IPS-18c (cell line): ENCODE measurements around the gene CTBP2.

Source experiments
- H3K4me3 ChIP-seq: 2 replicates; pipeline ENCODE4 v1.7.0; 2013; ENCODE audit warnings: low read depth, mild to moderate bottlenecking, low read length, moderate library complexity; ENCODE audit not compliant: insufficient read depth
- H3K9me3 ChIP-seq: one replicate; pipeline ENCODE4 v1.6.1; 2013; ENCODE audit warnings: mild to moderate bottlenecking, low read length, moderate library complexity; ENCODE audit not compliant: control insufficient read depth, insufficient read depth

The CTBP2 gene

GRCh38 chr10:124999433-125000365 lies 160.7 kb downstream of the CTBP2 start:
- H3K9me3 ChIP-seq = no peaks in the 10 kb centered on the region
- no peak overlapping the region for H3K4me3 ChIP-seq

GRCh38 chr10:124998624-124999291 lies 161.6 kb downstream of the CTBP2 start:
- Histone ChIP-seq H3K9me3 (no peaks in the 10 kb centered on the region), H3K4me3 (no peak overlapping the region)

- no peaks in the 10 kb centered on the region for H3K9me3 ChIP-seq
- no peak overlapping the region for H3K4me3 ChIP-seq
Observed at GRCh38 chr10:124997771-124998623, 162.4 kb downstream of the CTBP2 start.

GRCh38 chr10:124997306-124997705 lies 163.1 kb downstream of the CTBP2 start:
- no peak overlapping the region for H3K4me3 ChIP-seq
- H3K9me3 ChIP-seq = no peaks in the 10 kb centered on the region

- Histone ChIP-seq H3K9me3 (no peaks in the 10 kb centered on the region), H3K4me3 (no peak overlapping the region)
Observed at GRCh38 chr10:124996854-124997215, 163.5 kb downstream of the CTBP2 start.

GRCh38 chr10:124996127-124996853 lies 164.1 kb downstream of the CTBP2 start:
- no peak overlapping the region for H3K4me3 ChIP-seq

GRCh38 chr10:124995605-124996004 lies 164.8 kb downstream of the CTBP2 start:
- no peak overlapping the region for H3K4me3 ChIP-seq
- H3K9me3 ChIP-seq = no peaks in the 10 kb centered on the region

More at GRCh38 chr10:124996127-124996853, 164.1 kb downstream of the CTBP2 start:
- H3K9me3 ChIP-seq = no peaks in the 10 kb centered on the region

GRCh38 chr10:124994573-124995473 lies 165.5 kb downstream of the CTBP2 start:
- no peaks in the 10 kb centered on the region for H3K9me3 ChIP-seq
- H3K4me3 ChIP-seq = no peak overlapping the region

- no peak overlapping the region for H3K4me3 ChIP-seq
- no peaks in the 10 kb centered on the region for H3K9me3 ChIP-seq
Observed at GRCh38 chr10:124993736-124994451, 166.5 kb downstream of the CTBP2 start.

GRCh38 chr10:124993345-124993708 lies 167.0 kb downstream of the CTBP2 start:
- Histone ChIP-seq H3K9me3 (no peaks in the 10 kb centered on the region), H3K4me3 (no peak overlapping the region)

GRCh38 chr10:124992462-124993344 lies 167.7 kb downstream of the CTBP2 start:
- H3K9me3 ChIP-seq = no peaks in the 10 kb centered on the region
- no peak overlapping the region for H3K4me3 ChIP-seq

- no peak overlapping the region for H3K4me3 ChIP-seq
- no peaks in the 10 kb centered on the region for H3K9me3 ChIP-seq
Observed at GRCh38 chr10:124991835-124992234, 168.5 kb downstream of the CTBP2 start.

- no peaks in the 10 kb centered on the region for H3K9me3 ChIP-seq
- no peak overlapping the region for H3K4me3 ChIP-seq
Observed at GRCh38 chr10:124990671-124991625, 169.4 kb downstream of the CTBP2 start.

GRCh38 chr10:124989526-124989925 lies 170.8 kb downstream of the CTBP2 start:
- Histone ChIP-seq H3K4me3 (no peak overlapping the region), H3K9me3 (no peaks in the 10 kb centered on the region)
